GM12874 (cell line): ENCODE measurements around the gene TP73.

Source experiments
- TF ChIP-seq, protein P1 (sequence below): IDR thresholded peaks from 2 replicates; pipeline ENCODE4 v1.5.1; 2011; ENCODE audit warnings: low read depth, mild to moderate bottlenecking, control low read depth, low read length, moderate library complexity; ENCODE audit not compliant: insufficient read depth

Gene TP73

DNA sequence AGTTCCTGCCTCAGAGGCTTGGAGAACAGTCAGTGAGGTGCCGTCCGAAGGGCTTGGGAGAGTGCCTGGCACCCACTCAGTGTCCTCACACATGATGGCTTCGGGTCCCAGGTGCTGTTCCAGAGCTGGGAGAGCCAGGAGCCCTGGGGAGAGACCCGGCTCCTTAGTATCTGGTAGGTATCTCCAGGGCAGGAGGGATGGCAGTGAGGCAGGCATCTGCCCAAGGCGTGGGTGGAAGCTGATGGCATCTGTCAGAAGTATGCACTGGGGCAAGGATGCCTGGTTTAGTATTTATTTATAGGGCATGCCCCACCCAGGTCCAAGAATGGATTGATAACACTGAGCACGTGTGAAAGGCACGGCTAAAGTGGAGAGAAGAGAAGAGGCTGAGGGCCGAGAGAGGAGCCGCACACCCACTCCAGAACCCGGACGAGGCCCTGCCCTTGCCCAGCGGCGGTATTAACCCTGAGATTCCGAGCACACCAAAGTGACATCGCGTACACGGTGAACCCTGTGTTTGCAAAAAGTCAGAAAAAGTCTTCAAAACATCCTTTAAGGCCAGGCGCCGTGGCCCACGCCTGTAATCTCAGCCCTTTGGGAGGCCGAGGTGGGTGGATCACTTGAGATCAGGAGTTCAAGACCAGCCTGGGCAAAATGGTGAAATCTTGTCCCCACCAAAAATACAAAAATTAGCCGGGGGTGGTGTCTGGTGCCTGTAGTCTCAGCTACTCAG lies 2.4 kb downstream of the TP73 start:
- TF ChIP-seq, protein P1, sequence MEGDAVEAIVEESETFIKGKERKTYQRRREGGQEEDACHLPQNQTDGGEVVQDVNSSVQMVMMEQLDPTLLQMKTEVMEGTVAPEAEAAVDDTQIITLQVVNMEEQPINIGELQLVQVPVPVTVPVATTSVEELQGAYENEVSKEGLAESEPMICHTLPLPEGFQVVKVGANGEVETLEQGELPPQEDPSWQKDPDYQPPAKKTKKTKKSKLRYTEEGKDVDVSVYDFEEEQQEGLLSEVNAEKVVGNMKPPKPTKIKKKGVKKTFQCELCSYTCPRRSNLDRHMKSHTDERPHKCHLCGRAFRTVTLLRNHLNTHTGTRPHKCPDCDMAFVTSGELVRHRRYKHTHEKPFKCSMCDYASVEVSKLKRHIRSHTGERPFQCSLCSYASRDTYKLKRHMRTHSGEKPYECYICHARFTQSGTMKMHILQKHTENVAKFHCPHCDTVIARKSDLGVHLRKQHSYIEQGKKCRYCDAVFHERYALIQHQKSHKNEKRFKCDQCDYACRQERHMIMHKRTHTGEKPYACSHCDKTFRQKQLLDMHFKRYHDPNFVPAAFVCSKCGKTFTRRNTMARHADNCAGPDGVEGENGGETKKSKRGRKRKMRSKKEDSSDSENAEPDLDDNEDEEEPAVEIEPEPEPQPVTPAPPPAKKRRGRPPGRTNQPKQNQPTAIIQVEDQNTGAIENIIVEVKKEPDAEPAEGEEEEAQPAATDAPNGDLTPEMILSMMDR = no peak

DNA sequence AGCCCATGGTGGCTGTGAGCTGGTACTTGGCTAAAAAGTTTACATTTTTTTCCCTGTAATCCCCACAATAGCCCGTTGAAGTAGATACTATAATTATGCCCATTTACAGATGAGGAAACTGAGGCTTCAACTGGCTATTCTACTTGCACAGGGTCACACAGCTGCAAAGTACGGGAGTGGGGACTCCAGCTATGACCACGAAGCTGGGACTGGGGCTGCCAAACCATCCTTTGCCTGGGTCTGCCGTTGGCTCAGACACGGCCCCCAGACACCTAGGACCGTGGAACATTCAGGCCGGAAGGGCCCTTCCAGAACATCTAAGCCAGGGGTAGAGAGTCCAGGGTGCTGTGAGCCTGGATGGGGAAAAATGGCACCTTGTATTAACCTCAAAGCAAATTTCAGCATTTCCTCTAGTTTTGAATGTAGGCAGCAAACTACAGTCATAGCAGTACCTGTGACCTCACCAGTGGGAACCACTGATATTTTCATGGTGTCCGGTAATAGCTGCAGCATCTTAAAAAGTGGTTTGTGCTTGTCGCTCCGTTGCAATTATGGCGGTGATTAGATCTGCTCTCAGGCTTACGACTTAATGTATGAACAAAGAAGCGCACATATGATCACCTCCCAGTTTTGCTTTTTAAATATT lies 4.3 kb downstream of the TP73 start:
- TF ChIP-seq, protein P1 = no peak

DNA sequence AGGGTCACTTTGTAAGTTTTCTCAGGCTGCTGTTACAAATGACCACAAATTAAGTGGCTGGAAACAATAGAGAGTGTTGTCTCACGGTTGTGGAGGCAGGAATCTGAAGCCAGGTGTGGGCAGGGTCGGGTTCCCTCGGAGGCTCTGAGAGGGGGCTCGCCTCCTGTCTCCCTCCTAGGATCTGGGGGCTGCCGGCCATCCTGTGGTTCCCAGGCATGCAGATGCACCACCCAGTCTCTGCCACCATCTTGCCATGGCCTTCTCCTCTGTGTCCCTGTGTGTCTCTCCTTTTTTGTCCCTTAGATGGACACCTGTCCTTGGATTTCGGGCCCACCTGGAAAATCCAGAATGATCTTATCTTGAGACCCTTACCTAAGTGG lies 4.8 kb downstream of the TP73 start:
- TF ChIP-seq, protein P1 = no peak

GRCh38 chr1:3657578-3658230 lies 5.4 kb downstream of the TP73 start:
- TF ChIP-seq, protein P1 = no peak

- TF ChIP-seq, protein P1 = no peak
Measured at GRCh38 chr1:3658231-3658615, 5.9 kb downstream of the TP73 start.

GRCh38 chr1:3659093-3659492 lies 6.8 kb downstream of the TP73 start:
- TF ChIP-seq, protein P1 = no peak

GRCh38 chr1:3660704-3661103 lies 8.4 kb downstream of the TP73 start:
- TF ChIP-seq, protein P1 = no peak
